Panc1 (cell line): ENCODE data around the gene EDDM3A.

Experiments
- CTCF ChIP-seq: fragments of 450-650 bp; IDR thresholded peaks from 2 replicates; pipeline ENCODE4 v1.5.1; 2017; ENCODE audit warnings: mild to moderate bottlenecking
- POLR2AphosphoS5 ChIP-seq: IDR thresholded peaks from 2 replicates; pipeline ENCODE4 v1.6.1; 2012; ENCODE audit warnings: mild to moderate bottlenecking, low read depth, low read length, moderate library complexity
- REST ChIP-seq, 2 experiments: IDR thresholded peaks; 2 replicates each; pipeline ENCODE4 v1.6.1; 2011 to 2012; ENCODE audit warnings: low read depth in 2 of 2, control low read depth in 1 of 2, low read length in 1 of 2, mild to moderate bottlenecking in 1 of 2, moderate library complexity in 1 of 2; ENCODE audit not compliant: insufficient read depth in 1 of 2
- SIN3A ChIP-seq: IDR thresholded peaks from 2 replicates; pipeline ENCODE4 v1.6.1; 2012; ENCODE audit warnings: low read depth, mild to moderate bottlenecking, low read length, moderate library complexity, borderline replicate concordance; ENCODE audit not compliant: insufficient read depth
- TCF7L2 ChIP-seq: IDR thresholded peaks from 2 replicates; pipeline ENCODE4 v1.6.1; 2011; ENCODE audit warnings: mild to moderate bottlenecking, low read depth, low read length, inconsistent platforms

- no peak for TF ChIP-seq CTCF
- no peak for TF ChIP-seq POLR2AphosphoS5
- no peak for TF ChIP-seq REST (IDR thresholded peaks at IDR 0.05; ENCODE audit: insufficient read depth in 1 of 2, low read depth in 2 of 2, low read length in 1 of 2)
- TF ChIP-seq TCF7L2, result no peak
- no peak for TF ChIP-seq SIN3A
These were observed 4.5 kb downstream of the EDDM3A start for GRCh38 chr14:20750194-20750593.
